ENCODE results near the gene PIP4P1.

The PIP4P1 gene

DNA sequence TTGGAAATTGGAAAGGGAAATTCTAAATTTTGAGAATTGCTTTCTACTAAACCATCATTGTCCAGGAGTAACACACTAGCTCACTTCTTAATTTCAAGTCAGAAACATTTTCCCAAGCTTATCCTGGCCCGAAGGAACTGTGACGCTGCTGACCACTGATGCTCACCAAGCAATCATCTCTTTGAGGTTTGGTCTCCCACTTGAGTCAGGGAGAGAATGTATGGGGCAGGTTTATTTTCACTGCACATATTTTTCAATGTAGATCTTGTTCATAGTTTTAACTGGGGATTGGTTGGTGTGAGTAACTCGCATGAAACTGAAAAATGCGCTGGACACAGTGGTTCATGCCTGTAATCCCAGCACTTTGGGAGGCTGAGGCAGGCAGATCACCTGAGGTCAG lies 31.3 kb upstream of the PIP4P1 start:
- Histone ChIP-seq H3K27me3 (ENCODE audit: control insufficient read depth, insufficient read depth, low read length) (no peaks in the 10 kb centered on the region), H3K4me3 (ENCODE audit: low read length) (no peak overlapping the region), H3K9me3 (ENCODE audit: control insufficient read depth, low read length) (no peaks in the 10 kb centered on the region), H3K9ac (ENCODE audit: low read length) (no peak overlapping the region), H3K4me1 (ENCODE audit: control insufficient read depth, insufficient read depth, low read length) (no peaks in the 10 kb centered on the region), H3K36me3 (ENCODE audit: control insufficient read depth, insufficient read depth, low read length) (no peaks in the 10 kb centered on the region)

DNA sequence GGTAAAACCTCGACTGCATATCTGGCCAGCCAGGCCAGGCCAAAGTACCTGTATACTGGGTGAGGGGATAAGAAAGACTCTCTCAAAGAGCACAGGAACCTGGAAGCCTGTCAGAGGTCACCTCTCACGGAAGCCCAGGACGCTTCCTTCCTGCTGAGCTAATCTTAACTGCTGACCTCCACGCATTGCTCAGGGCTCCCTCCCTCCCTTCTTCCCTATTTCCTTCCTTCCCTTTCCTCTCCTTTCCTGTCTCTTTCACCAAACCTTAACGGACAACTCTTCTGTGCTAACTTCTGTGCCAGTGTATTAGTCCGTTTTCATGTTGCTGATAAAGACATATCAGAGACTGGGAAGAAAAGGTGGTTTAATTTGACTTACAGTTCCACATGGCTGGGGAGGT lies 29.3 kb upstream of the PIP4P1 start:
- Histone ChIP-seq H3K36me3 (ENCODE audit: control insufficient read depth, insufficient read depth, low read length) (no peaks in the 10 kb centered on the region), H3K4me1 (ENCODE audit: control insufficient read depth, insufficient read depth, low read length) (peaks cover 4% of the 10 kb centered on the region), H3K9ac (ENCODE audit: low read length) (no peak overlapping the region), H3K27me3 (ENCODE audit: control insufficient read depth, insufficient read depth, low read length) (no peaks in the 10 kb centered on the region), H3K4me3 (ENCODE audit: low read length) (no peak overlapping the region), H3K9me3 (ENCODE audit: control insufficient read depth, low read length) (no peaks in the 10 kb centered on the region)

DNA sequence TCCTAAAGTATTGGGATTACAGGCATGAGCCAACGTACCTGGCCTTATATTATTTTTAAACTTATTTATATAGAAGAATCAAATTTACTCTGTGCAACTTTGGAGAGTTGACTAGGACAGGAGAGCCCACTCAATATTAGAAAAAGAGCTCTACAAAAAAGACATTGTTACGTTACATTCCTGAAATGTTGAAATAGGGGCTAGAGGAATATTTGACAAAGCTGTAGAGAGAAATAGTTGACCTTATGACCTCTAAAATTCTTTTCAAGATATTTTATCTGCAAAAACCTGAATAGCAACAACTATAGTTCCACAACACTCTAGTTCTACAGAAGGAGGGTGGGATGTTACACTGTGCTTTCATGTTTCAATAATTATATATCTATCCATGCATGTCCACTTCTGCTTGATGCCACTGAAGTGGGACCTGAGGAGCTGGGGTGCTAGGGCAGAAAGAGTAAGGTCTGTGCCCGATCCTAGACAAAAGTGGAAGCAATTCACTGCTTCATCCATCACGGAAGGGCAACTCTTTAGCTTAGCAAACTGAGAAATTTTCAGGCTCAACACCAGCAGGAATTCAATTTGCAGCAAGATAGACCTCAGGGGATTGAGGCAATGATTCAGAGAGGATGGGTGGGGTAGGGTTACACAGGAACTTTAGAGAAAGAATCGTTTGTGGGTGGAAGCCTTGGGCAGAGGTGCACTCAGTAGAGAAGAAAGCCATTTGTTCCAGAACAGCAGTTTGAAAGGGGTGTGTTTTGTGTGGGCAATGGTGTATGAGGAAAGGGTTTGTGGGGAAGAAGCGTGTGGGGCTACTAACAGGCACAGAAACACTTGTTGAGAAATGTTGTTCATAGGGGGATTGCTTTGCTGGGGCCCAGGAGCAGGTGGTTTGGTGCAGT lies 28.1 kb upstream of the PIP4P1 start:
- Histone ChIP-seq H3K9ac (ENCODE audit: low read length) (no peak overlapping the region), H3K4me1 (ENCODE audit: control insufficient read depth, insufficient read depth, low read length) (peaks cover 5% of the 10 kb centered on the region), H3K9me3 (ENCODE audit: control insufficient read depth, low read length) (no peaks in the 10 kb centered on the region), H3K4me3 (ENCODE audit: low read length) (no peak overlapping the region), H3K36me3 (ENCODE audit: control insufficient read depth, insufficient read depth, low read length) (no peaks in the 10 kb centered on the region), H3K27me3 (ENCODE audit: control insufficient read depth, insufficient read depth, low read length) (no peaks in the 10 kb centered on the region)

GRCh38 chr14:20487396-20487725 lies 26.1 kb upstream of the PIP4P1 start:
- H3K4me1 ChIP-seq (ENCODE audit: control insufficient read depth, insufficient read depth, low read length): peaks cover 10% of the 10 kb centered on the region
- H3K27me3 ChIP-seq (ENCODE audit: control insufficient read depth, insufficient read depth, low read length): no peaks in the 10 kb centered on the region
- no peak overlapping the region for H3K9ac ChIP-seq (ENCODE audit: low read length)
- H3K4me3 ChIP-seq (ENCODE audit: low read length): no peak overlapping the region
- H3K9me3 ChIP-seq (ENCODE audit: control insufficient read depth, low read length): no peaks in the 10 kb centered on the region
- no peaks in the 10 kb centered on the region for H3K36me3 ChIP-seq (ENCODE audit: control insufficient read depth, insufficient read depth, low read length)

GRCh38 chr14:20486684-20487395 lies 25.6 kb upstream of the PIP4P1 start:
- Histone ChIP-seq H3K36me3 (ENCODE audit: control insufficient read depth, insufficient read depth, low read length) (no peaks in the 10 kb centered on the region), H3K9ac (ENCODE audit: low read length) (no peak overlapping the region), H3K27me3 (ENCODE audit: control insufficient read depth, insufficient read depth, low read length) (no peaks in the 10 kb centered on the region), H3K4me1 (ENCODE audit: control insufficient read depth, insufficient read depth, low read length) (peaks cover 10% of the 10 kb centered on the region), H3K9me3 (ENCODE audit: control insufficient read depth, low read length) (no peaks in the 10 kb centered on the region), H3K4me3 (ENCODE audit: low read length) (no peak overlapping the region)

DNA sequence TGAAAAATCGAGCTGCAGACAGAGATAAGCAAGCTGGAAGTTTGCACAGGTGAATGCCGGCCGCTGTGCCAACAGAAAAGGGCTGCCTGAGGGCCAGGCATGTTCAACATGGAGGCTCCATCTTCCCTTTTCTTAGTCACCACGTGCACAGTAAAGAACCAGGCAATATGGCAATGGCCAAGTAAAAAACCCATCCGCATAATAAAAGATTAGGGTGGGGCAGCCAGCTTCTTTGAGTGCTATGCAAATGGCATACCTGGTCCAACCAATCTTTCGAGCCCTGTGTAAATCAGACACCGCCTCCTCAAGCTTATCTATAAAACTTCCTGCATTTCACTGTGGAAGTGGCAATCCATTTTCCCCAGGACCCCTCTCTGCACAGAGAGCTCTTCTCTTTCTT lies 24.7 kb upstream of the PIP4P1 start:
- no peak overlapping the region for H3K4me3 ChIP-seq (ENCODE audit: low read length)
- no peaks in the 10 kb centered on the region for H3K27me3 ChIP-seq (ENCODE audit: control insufficient read depth, insufficient read depth, low read length)
- no peaks in the 10 kb centered on the region for H3K36me3 ChIP-seq (ENCODE audit: control insufficient read depth, insufficient read depth, low read length)
- no peak overlapping the region for H3K9ac ChIP-seq (ENCODE audit: low read length)
- H3K4me1 ChIP-seq (ENCODE audit: control insufficient read depth, insufficient read depth, low read length): peaks cover 10% of the 10 kb centered on the region
- H3K9me3 ChIP-seq (ENCODE audit: control insufficient read depth, low read length): no peaks in the 10 kb centered on the region

DNA sequence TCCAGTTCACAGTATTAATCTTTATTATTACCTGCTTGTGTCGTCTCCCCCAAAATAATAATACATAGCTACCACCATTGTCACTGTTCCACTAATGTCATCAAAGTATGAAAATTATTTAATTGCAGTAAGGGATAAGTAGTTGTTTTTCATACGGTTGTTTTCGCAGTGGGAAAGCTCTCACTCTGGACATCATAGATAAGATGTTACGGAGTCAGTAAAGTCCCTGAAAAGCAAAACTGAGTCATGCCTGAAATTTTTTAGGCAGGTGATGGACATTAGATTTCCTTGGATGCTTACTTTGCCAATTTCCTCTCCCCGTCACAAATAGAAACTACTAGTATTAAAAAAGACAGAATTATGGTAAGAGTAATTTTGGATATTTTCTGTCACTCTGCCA lies 21.1 kb upstream of the PIP4P1 start:
- H3K4me3 ChIP-seq (ENCODE audit: low read length): no peak overlapping the region
- no peaks in the 10 kb centered on the region for H3K36me3 ChIP-seq (ENCODE audit: control insufficient read depth, insufficient read depth, low read length)
- H3K27me3 ChIP-seq (ENCODE audit: control insufficient read depth, insufficient read depth, low read length): no peaks in the 10 kb centered on the region
- H3K4me1 ChIP-seq (ENCODE audit: control insufficient read depth, insufficient read depth, low read length): peaks cover 16% of the 10 kb centered on the region
- H3K9me3 ChIP-seq (ENCODE audit: control insufficient read depth, low read length): no peaks in the 10 kb centered on the region
- no peak overlapping the region for H3K9ac ChIP-seq (ENCODE audit: low read length)

DNA sequence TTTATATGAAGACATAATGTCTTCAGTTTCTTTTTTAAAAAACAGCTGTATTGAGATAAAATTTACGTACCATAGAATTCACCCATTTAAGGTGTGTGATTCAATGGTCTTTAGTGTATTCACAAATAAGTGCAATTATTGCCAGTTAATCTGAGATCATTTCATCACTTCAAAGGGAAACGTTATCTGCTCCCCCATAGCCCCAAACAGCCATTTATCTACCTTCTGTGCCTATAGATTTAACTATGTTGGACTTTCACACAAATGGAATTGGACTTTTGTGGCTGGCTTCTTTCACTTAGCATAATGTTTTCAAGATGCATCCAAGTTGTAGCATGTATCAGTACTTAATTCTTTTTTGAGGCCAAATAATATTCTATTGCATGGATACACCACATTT lies 17.7 kb upstream of the PIP4P1 start:
- Histone ChIP-seq H3K4me3 (ENCODE audit: low read length) (no peak overlapping the region), H3K36me3 (ENCODE audit: control insufficient read depth, insufficient read depth, low read length) (peaks cover 11% of the 10 kb centered on the region), H3K9me3 (ENCODE audit: control insufficient read depth, low read length) (no peaks in the 10 kb centered on the region), H3K9ac (ENCODE audit: low read length) (no peak overlapping the region), H3K4me1 (ENCODE audit: control insufficient read depth, insufficient read depth, low read length) (peaks cover 24% of the 10 kb centered on the region), H3K27me3 (ENCODE audit: control insufficient read depth, insufficient read depth, low read length) (no peaks in the 10 kb centered on the region)

GRCh38 chr14:20477211-20477876 lies 16.1 kb upstream of the PIP4P1 start:
- Histone ChIP-seq H3K9me3 (ENCODE audit: control insufficient read depth, low read length) (no peaks in the 10 kb centered on the region), H3K27me3 (ENCODE audit: control insufficient read depth, insufficient read depth, low read length) (no peaks in the 10 kb centered on the region), H3K4me3 (ENCODE audit: low read length) (no peak overlapping the region), H3K36me3 (ENCODE audit: control insufficient read depth, insufficient read depth, low read length) (peaks cover 11% of the 10 kb centered on the region), H3K4me1 (ENCODE audit: control insufficient read depth, insufficient read depth, low read length) (peaks cover 19% of the 10 kb centered on the region), H3K9ac (ENCODE audit: low read length) (no peak overlapping the region)

GRCh38 chr14:20476776-20477175 lies 15.5 kb upstream of the PIP4P1 start:
- Histone ChIP-seq H3K9me3 (ENCODE audit: control insufficient read depth, low read length) (no peaks in the 10 kb centered on the region), H3K4me1 (ENCODE audit: control insufficient read depth, insufficient read depth, low read length) (peaks cover 22% of the 10 kb centered on the region), H3K36me3 (ENCODE audit: control insufficient read depth, insufficient read depth, low read length) (peaks cover 11% of the 10 kb centered on the region), H3K27me3 (ENCODE audit: control insufficient read depth, insufficient read depth, low read length) (no peaks in the 10 kb centered on the region), H3K4me3 (ENCODE audit: low read length) (no peak overlapping the region), H3K9ac (ENCODE audit: low read length) (no peak overlapping the region)

GRCh38 chr14:20472536-20473169 lies 11.4 kb upstream of the PIP4P1 start:
- peaks cover 11% of the 10 kb centered on the region for H3K36me3 ChIP-seq (ENCODE audit: control insufficient read depth, insufficient read depth, low read length)
- H3K4me3 ChIP-seq (ENCODE audit: low read length): no peak overlapping the region
- no peaks in the 10 kb centered on the region for H3K27me3 ChIP-seq (ENCODE audit: control insufficient read depth, insufficient read depth, low read length)
- H3K9me3 ChIP-seq (ENCODE audit: control insufficient read depth, low read length): no peaks in the 10 kb centered on the region
- no peak overlapping the region for H3K9ac ChIP-seq (ENCODE audit: low read length)
- peaks cover 33% of the 10 kb centered on the region for H3K4me1 ChIP-seq (ENCODE audit: control insufficient read depth, insufficient read depth, low read length)

- Histone ChIP-seq H3K4me1 (ENCODE audit: control insufficient read depth, insufficient read depth, low read length) (peaks cover 17% of the 10 kb centered on the region), H3K4me3 (ENCODE audit: low read length) (peak overlapping the region; percentile 97), H3K36me3 (ENCODE audit: control insufficient read depth, insufficient read depth, low read length) (no peaks in the 10 kb centered on the region), H3K27me3 (ENCODE audit: control insufficient read depth, insufficient read depth, low read length) (no peaks in the 10 kb centered on the region), H3K9me3 (ENCODE audit: control insufficient read depth, low read length) (no peaks in the 10 kb centered on the region), H3K9ac (ENCODE audit: low read length) (peak overlapping the region; percentile 89)
Measured at GRCh38 chr14:20470603-20470901, 9.3 kb upstream of the PIP4P1 start.

All from mucosa of stomach (tissue), 1 donor.